CD8-positive, alpha-beta memory T cell (primary cell): Measurements from ENCODE around the gene ERAP2. TPM values are rescaled to one million over a fixed set of nuclear protein-coding genes. Genes with fewer than 3 reads are reported as not detected.
A peak's percentile ranks its signal among the peaks of the same experiment; 100 is the strongest.

Source experiments
- CTCF ChIA-PET: fragments of 350-600 bp; sonication (Branson Sonifier 250); formaldehyde crosslinking; loops from one replicate; lab custom pipeline; 2021; ENCODE audit warnings: antibody characterized with exemption; lab: Charles Lee
- POLR2A ChIA-PET: fragments of 350-600 bp; sonication (Branson Sonifier 250); formaldehyde crosslinking; loops from one replicate; lab custom pipeline; 2021; ENCODE audit warnings: antibody characterized with exemption; lab: Charles Lee
- DNase-seq, 5 donors: peaks; one replicate each; pipeline versions ENCODE4 v3.0.0 to v3.0.0-alpha.2; 2020 to 2022; ENCODE audit warnings: mixed read lengths in 1 of 5
- H3K27ac ChIP-seq: one replicate; pipeline ENCODE4 v1.7.0; 2013; ENCODE audit warnings: low read depth, mild to moderate bottlenecking, low read length, moderate library complexity
- H3K27me3 ChIP-seq: 2 replicates; pipeline ENCODE4 v1.7.0; 2013; ENCODE audit warnings: low read length, mild to moderate bottlenecking; ENCODE audit not compliant: insufficient read depth, poor library complexity, severe bottlenecking
- H3K36me3 ChIP-seq: 2 replicates; pipeline ENCODE4 v1.7.0; 2013; ENCODE audit warnings: mild to moderate bottlenecking, low read length, moderate library complexity; ENCODE audit not compliant: insufficient read depth
- H3K4me1 ChIP-seq: 2 replicates; pipeline ENCODE4 v1.7.0; 2013; ENCODE audit warnings: mild to moderate bottlenecking, low read length, moderate library complexity; ENCODE audit not compliant: insufficient read depth
- H3K4me3 ChIP-seq: 2 replicates; pipeline ENCODE4 v1.7.0; 2013; ENCODE audit warnings: mild to moderate bottlenecking, low read length
- H3K9me3 ChIP-seq: 2 replicates; pipeline ENCODE4 v1.7.0; 2013; ENCODE audit warnings: mild to moderate bottlenecking, low read length
- H3K27ac Mint-ChIP-seq, 8 donors: one replicate each; pipeline ENCODE4 v1.8.0; 2020 to 2021; ENCODE audit warnings: mixed read lengths in 8 of 8, mild to moderate bottlenecking in 6 of 8, inconsistent platforms in 3 of 8, moderate library complexity in 3 of 8
- H3K27me3 Mint-ChIP-seq, 2 donors: one replicate each; pipeline ENCODE4 v1.8.0; 2020 to 2021; ENCODE audit warnings: mixed read lengths in 2 of 2, mild to moderate bottlenecking in 1 of 2, moderate library complexity in 1 of 2
- H3K36me3 Mint-ChIP-seq, 3 donors: one replicate each; pipeline ENCODE4 v1.8.0; 2020 to 2021; ENCODE audit warnings: mixed read lengths in 3 of 3, inconsistent platforms in 1 of 3, mild to moderate bottlenecking in 1 of 3
- H3K4me1 Mint-ChIP-seq, 3 donors: one replicate each; pipeline ENCODE4 v1.8.0; 2020 to 2021; ENCODE audit warnings: mixed read lengths in 3 of 3, inconsistent platforms in 1 of 3, mild to moderate bottlenecking in 1 of 3
- H3K4me3 Mint-ChIP-seq, 7 donors: one replicate each; pipeline ENCODE4 v1.8.0; 2020 to 2021; ENCODE audit warnings: mixed read lengths in 7 of 7, mild to moderate bottlenecking in 6 of 7, moderate library complexity in 4 of 7, inconsistent platforms in 2 of 7
- H3K9me3 Mint-ChIP-seq, 5 donors: one replicate each; pipeline ENCODE4 v1.8.0; 2020 to 2022; ENCODE audit warnings: mixed read lengths in 5 of 5, mild to moderate bottlenecking in 3 of 5, moderate library complexity in 2 of 5, inconsistent platforms in 1 of 5
- polyA plus RNA-seq: library from polyadenylated mRNA; unstranded; fragments of 300-500 nt; fragmentation: Illumina TruSeq; gene quantifications from one replicate; pipeline ENCODE4 v1.2.3, GENCODE V29; 2021
- total RNA-seq, 2 experiments: library from RNA; stranded (reverse); gene quantifications; one replicate each; pipeline ENCODE4 v1.2.3, GENCODE V29; 2021

ERAP2 gene
- total and polyA plus RNA-seq, 3 experiments from 2014 or later, result 37.0 to 128 (median 41.4) TPM

GRCh38 chr5:96935559-96936430, 59.5 kb downstream of the ERAP2 start, which contains the start of gene LNPEP:
Gene LNPEP (plus strand): TSS chr5:96936080. CDS start chr5:96936156, 76 bp downstream.
- peak; percentile 90 to 97 (median 94) for DNase-seq
- Mint-ChIP-seq H3K4me3 (peak within 1 kb of the TSS; percentile 82 to 94 (median 91)), H3K27me3 (peaks cover 0 to 3% of the 10 kb centered on the region in 2 donors), H3K4me1 (peaks cover 66 to 76% (median 75%) of the 10 kb centered on the region in 3 donors), H3K36me3 (peaks cover 0 to 34% (median 0%) of the 10 kb centered on the region in 3 donors), H3K27ac (peak within 1 kb of the TSS; percentile 85 to 100 (median 96)), H3K9me3 (no peaks in the 10 kb centered on the region)
- Histone ChIP-seq H3K9me3 (no peaks in the 10 kb centered on the region), H3K27me3 (no peaks in the 10 kb centered on the region), H3K4me1 (peaks cover 66% of the 10 kb centered on the region), H3K27ac (peak within 1 kb of the TSS; percentile 81), H3K36me3 (no peaks in the 10 kb centered on the region), H3K4me3 (peak within 1 kb of the TSS; percentile 89)
- ChIA-PET CTCF (interaction anchor here (0.6 to 1.5 kb wide), 14 partner anchors 10 to 225 kb away, joined by 3 to 10 read pairs (median 4); partner anchors contain the start of gene ERAP1), POLR2A (interaction anchor here (0.6 to 2.2 kb wide), 17 partner anchors 10 to 1993 kb away, joined by 3 to 22 read pairs (median 5); partner anchors contain the start of genes CHD1, ERAP1 and ERAP2)

GRCh38 chr5:96936431-96937320, 60.4 kb downstream of the ERAP2 start:
- peaks cover 67% of the 10 kb centered on the region for H3K4me1 ChIP-seq
- no peaks in the 10 kb centered on the region for H3K9me3 Mint-ChIP-seq
- peaks cover 69 to 77% (median 75%) of the 10 kb centered on the region in 3 donors for H3K4me1 Mint-ChIP-seq

GRCh38 chr5:96940586-96940985, 64.3 kb downstream of the ERAP2 start:
- ChIA-PET POLR2A (no interaction called here), CTCF (interaction anchor here (1.3 kb wide), 1 partner anchor 71 kb away, joined by 4 read pairs; no protein-coding TSS in a partner anchor)
- Histone ChIP-seq H3K36me3 (no peaks in the 10 kb centered on the region), H3K27me3 (no peaks in the 10 kb centered on the region), H3K9me3 (no peaks in the 10 kb centered on the region), H3K4me3 (no peak overlapping the region), H3K4me1 (peaks cover 65% of the 10 kb centered on the region), H3K27ac (no peak overlapping the region)
- Mint-ChIP-seq H3K27ac (peak overlapping the region in 7 of 8 donors; percentile 30 to 83 (median 77)), H3K4me3 (peak overlapping the region; percentile 23 to 82 (median 58)), H3K4me1 (peaks cover 68 to 83% (median 81%) of the 10 kb centered on the region in 3 donors), H3K27me3 (no peaks in the 10 kb centered on the region), H3K9me3 (no peaks in the 10 kb centered on the region), H3K36me3 (peaks cover 5 to 32% (median 8%) of the 10 kb centered on the region in 3 donors)
- DNase-seq, result no peak

More at GRCh38 chr5:96936431-96937320, 60.4 kb downstream of the ERAP2 start:
- peak; percentile 23 to 67 (median 41) for DNase-seq
- Histone ChIP-seq H3K4me3 (peak overlapping the region; percentile 89), H3K9me3 (no peaks in the 10 kb centered on the region), H3K36me3 (no peaks in the 10 kb centered on the region), H3K27ac (peak overlapping the region; percentile 81), H3K27me3 (no peaks in the 10 kb centered on the region)
- ChIA-PET CTCF (interaction anchor here (0.6 to 1.5 kb wide), 14 partner anchors 10 to 224 kb away, joined by 3 to 10 read pairs (median 4); partner anchors contain the start of gene ERAP1), POLR2A (interaction anchor here (0.6 to 2.2 kb wide), 16 partner anchors 9 to 1993 kb away, joined by 3 to 22 read pairs (median 4); partner anchors contain the start of genes CHD1, ERAP1 and ERAP2)
- Mint-ChIP-seq H3K36me3 (peaks cover 2 to 37% (median 3%) of the 10 kb centered on the region in 3 donors), H3K4me3 (peak overlapping the region; percentile 82 to 94 (median 91)), H3K27ac (peak overlapping the region; percentile 85 to 98 (median 94)), H3K27me3 (peaks cover 0 to 3% of the 10 kb centered on the region in 2 donors)

GRCh38 chr5:96941140-96941539, 64.8 kb downstream of the ERAP2 start:
- Mint-ChIP-seq H3K4me1 (peaks cover 74 to 88% (median 87%) of the 10 kb centered on the region in 3 donors), H3K4me3 (peak overlapping the region in 6 of 7 donors; percentile 29 to 82 (median 60)), H3K36me3 (peaks cover 5 to 29% (median 8%) of the 10 kb centered on the region in 3 donors), H3K27me3 (no peaks in the 10 kb centered on the region), H3K9me3 (no peaks in the 10 kb centered on the region), H3K27ac (peak overlapping the region in 6 of 8 donors; percentile 31 to 88 (median 62))
- ChIA-PET CTCF (interaction anchor here (1.0 to 1.3 kb wide), 2 partner anchors 63 to 72 kb away, joined by 3 to 4 read pairs; no protein-coding TSS in a partner anchor), POLR2A (no interaction called here)
- no peaks in the 10 kb centered on the region for H3K36me3 ChIP-seq
- no peak overlapping the region for H3K4me3 ChIP-seq
- H3K27ac ChIP-seq, result no peak overlapping the region
- H3K9me3 ChIP-seq, result no peaks in the 10 kb centered on the region
- H3K27me3 ChIP-seq, result no peaks in the 10 kb centered on the region
- H3K4me1 ChIP-seq, result peaks cover 70% of the 10 kb centered on the region
- no peak for DNase-seq

GRCh38 chr5:96942078-96942477, 65.8 kb downstream of the ERAP2 start:
- H3K4me3 ChIP-seq, result no peak overlapping the region
- Mint-ChIP-seq H3K27ac (peak overlapping the region in 6 of 8 donors; percentile 1 to 94 (median 50)), H3K9me3 (no peaks in the 10 kb centered on the region), H3K27me3 (no peaks in the 10 kb centered on the region), H3K4me1 (peaks cover 78 to 94% (median 93%) of the 10 kb centered on the region in 3 donors), H3K36me3 (peaks cover 5 to 22% (median 8%) of the 10 kb centered on the region in 3 donors), H3K4me3 (peak overlapping the region in 3 of 7 donors; percentile 16 to 52 (median 51))
- no peak overlapping the region for H3K27ac ChIP-seq
- H3K4me1 ChIP-seq, result peaks cover 78% of the 10 kb centered on the region
- H3K27me3 ChIP-seq, result no peaks in the 10 kb centered on the region
- H3K36me3 ChIP-seq, result no peaks in the 10 kb centered on the region
- no peak for DNase-seq
- H3K9me3 ChIP-seq, result no peaks in the 10 kb centered on the region
- CTCF ChIA-PET, result interaction anchor here (0.9 to 1.0 kb wide), 2 partner anchors 64 to 73 kb away, joined by 3 read pairs; no protein-coding TSS in a partner anchor
- POLR2A ChIA-PET, result no interaction called here

- Mint-ChIP-seq H3K4me1 (peaks cover 74 to 93% (median 92%) of the 10 kb centered on the region in 3 donors), H3K9me3 (no peaks in the 10 kb centered on the region), H3K36me3 (peaks cover 5 to 20% (median 8%) of the 10 kb centered on the region in 3 donors), H3K4me3 (peak overlapping the region in 1 of 7 donors; percentile 4), H3K27ac (no peak overlapping the region), H3K27me3 (no peaks in the 10 kb centered on the region)
- Histone ChIP-seq H3K27ac (no peak overlapping the region), H3K4me3 (no peak overlapping the region), H3K4me1 (peaks cover 73% of the 10 kb centered on the region), H3K36me3 (no peaks in the 10 kb centered on the region), H3K9me3 (no peaks in the 10 kb centered on the region), H3K27me3 (no peaks in the 10 kb centered on the region)
- POLR2A ChIA-PET, result no interaction called here
- DNase-seq, result no peak
- CTCF ChIA-PET, result interaction anchor here (0.9 kb wide), 1 partner anchor 74 kb away, joined by 3 read pairs; no protein-coding TSS in a partner anchor
Observed at GRCh38 chr5:96942911-96943310, 66.6 kb downstream of the ERAP2 start.

- Histone ChIP-seq H3K4me1 (peaks cover 72% of the 10 kb centered on the region), H3K9me3 (no peaks in the 10 kb centered on the region), H3K36me3 (no peaks in the 10 kb centered on the region), H3K4me3 (no peak overlapping the region), H3K27me3 (no peaks in the 10 kb centered on the region), H3K27ac (no peak overlapping the region)
- H3K9me3 Mint-ChIP-seq, result no peaks in the 10 kb centered on the region
- no peak for DNase-seq
- POLR2A ChIA-PET, result no interaction called here
- CTCF ChIA-PET, result interaction anchor here (1.2 to 1.6 kb wide), 2 partner anchors 46 to 67 kb away, joined by 3 to 4 read pairs; no protein-coding TSS in a partner anchor
- H3K4me1 Mint-ChIP-seq, result peaks cover 70 to 91% (median 89%) of the 10 kb centered on the region in 3 donors
- H3K27ac Mint-ChIP-seq, result peak overlapping the region in 7 of 8 donors; percentile 4 to 68 (median 44)
- H3K36me3 Mint-ChIP-seq, result peaks cover 5 to 15% (median 8%) of the 10 kb centered on the region in 3 donors
- peak overlapping the region in 4 of 7 donors; percentile 15 to 26 (median 22) for H3K4me3 Mint-ChIP-seq
- H3K27me3 Mint-ChIP-seq, result no peaks in the 10 kb centered on the region
Observed at GRCh38 chr5:96943799-96944198, 67.5 kb downstream of the ERAP2 start.
